ENCODE measurements around the gene ECD.

Gene ECD

GRCh38 chr10:73096449-73097304 is 71.1 kb downstream of the ECD start, which contains the start of gene P4HA1:
Gene P4HA1, minus strand, starts transcription at chr10:73096866. Its CDS starts 21,983 bp downstream, at chr10:73074883.
- TF ChIP-seq TCF12 (IDR thresholded peaks at IDR 0.05; ENCODE audit: low read depth) (peak; percentile 57; the same call in 1 of the 2 replicates), MAX (IDR thresholded peaks at IDR 0.05) (peak; percentile 92), REST (IDR thresholded peaks at IDR 0.05; ENCODE audit: low read depth) (no peak), ZBTB7A (IDR thresholded peaks at IDR 0.05; ENCODE audit: low read depth) (no peak; the same call in 1 of the 2 replicates), NFIC (IDR thresholded peaks at IDR 0.05) (0 out of 2 replicates have a peak, but pooled peaks have one; percentile 7), FOXM1 (IDR thresholded peaks at IDR 0.05; ENCODE audit: borderline replicate concordance, low read depth) (no peak), EP300 (IDR thresholded peaks at IDR 0.05; ENCODE audit: borderline replicate concordance) (no peak; the same call in 1 of the 2 replicates), CEBPB (IDR thresholded peaks at IDR 0.05) (no peak), YY1 (IDR thresholded peaks at IDR 0.05; ENCODE audit: low read depth) (peak; percentile 50; the same call in 1 of the 2 replicates), TEAD4 (IDR thresholded peaks at IDR 0.05) (0 out of 2 replicates have a peak, but pooled peaks have one; percentile 1), TAF1 (IDR thresholded peaks at IDR 0.05; ENCODE audit: low read depth) (peak; percentile 91), RAD21 (IDR thresholded peaks at IDR 0.05; ENCODE audit: low read depth) (peak; percentile 49; the same call in 1 of the 2 replicates), CREB1 (IDR thresholded peaks at IDR 0.05; ENCODE audit: low read depth) (0 out of 2 replicates have a peak, but pooled peaks have one; percentile 34), EGR1 (IDR thresholded peaks at IDR 0.05) (no peak), USF1 (IDR thresholded peaks at IDR 0.05) (no peak; the same call in 1 of the 2 replicates)

- no peak for TF ChIP-seq NFIC (IDR thresholded peaks at IDR 0.05)
- no peak for TF ChIP-seq CEBPB (IDR thresholded peaks at IDR 0.05)
- no peak; the same call in 1 of the 2 replicates for TF ChIP-seq ZBTB7A (IDR thresholded peaks at IDR 0.05; ENCODE audit: low read depth)
Measured at GRCh38 chr10:73096041-73096448, 71.8 kb downstream of the ECD start.

- TF ChIP-seq TEAD4 (IDR thresholded peaks at IDR 0.05) (peak; percentile 69), YY1 (IDR thresholded peaks at IDR 0.05; ENCODE audit: low read depth) (no peak)
Measured at GRCh38 chr10:73095481-73096021, 72.3 kb downstream of the ECD start.

- TF ChIP-seq EP300 (IDR thresholded peaks at IDR 0.05; ENCODE audit: borderline replicate concordance) (no peak), REST (IDR thresholded peaks at IDR 0.05; ENCODE audit: low read depth) (no peak), TAF1 (IDR thresholded peaks at IDR 0.05; ENCODE audit: low read depth) (no peak), ZBTB7A (IDR thresholded peaks at IDR 0.05; ENCODE audit: low read depth) (no peak), CREB1 (IDR thresholded peaks at IDR 0.05; ENCODE audit: low read depth) (no peak), USF1 (IDR thresholded peaks at IDR 0.05) (no peak), MAX (IDR thresholded peaks at IDR 0.05) (no peak), RAD21 (IDR thresholded peaks at IDR 0.05; ENCODE audit: low read depth) (no peak)
Measured at GRCh38 chr10:73094986-73095480, 72.8 kb downstream of the ECD start.

- no peak for TF ChIP-seq USF1 (IDR thresholded peaks at IDR 0.05)
- no peak for TF ChIP-seq CREB1 (IDR thresholded peaks at IDR 0.05; ENCODE audit: low read depth)
- no peak for TF ChIP-seq NFIC (IDR thresholded peaks at IDR 0.05)
- no peak for TF ChIP-seq TCF12 (IDR thresholded peaks at IDR 0.05; ENCODE audit: low read depth)
- no peak for TF ChIP-seq CEBPB (IDR thresholded peaks at IDR 0.05)
- no peak for TF ChIP-seq TAF1 (IDR thresholded peaks at IDR 0.05; ENCODE audit: low read depth)
- TF ChIP-seq YY1 (IDR thresholded peaks at IDR 0.05; ENCODE audit: low read depth): no peak
- TF ChIP-seq EP300 (IDR thresholded peaks at IDR 0.05; ENCODE audit: borderline replicate concordance): no peak
Measured at GRCh38 chr10:73093922-73094850, 73.6 kb downstream of the ECD start.

All from Ishikawa (cell line).